ENCODE results near the gene FIZ1.

FIZ1 gene, protein sequence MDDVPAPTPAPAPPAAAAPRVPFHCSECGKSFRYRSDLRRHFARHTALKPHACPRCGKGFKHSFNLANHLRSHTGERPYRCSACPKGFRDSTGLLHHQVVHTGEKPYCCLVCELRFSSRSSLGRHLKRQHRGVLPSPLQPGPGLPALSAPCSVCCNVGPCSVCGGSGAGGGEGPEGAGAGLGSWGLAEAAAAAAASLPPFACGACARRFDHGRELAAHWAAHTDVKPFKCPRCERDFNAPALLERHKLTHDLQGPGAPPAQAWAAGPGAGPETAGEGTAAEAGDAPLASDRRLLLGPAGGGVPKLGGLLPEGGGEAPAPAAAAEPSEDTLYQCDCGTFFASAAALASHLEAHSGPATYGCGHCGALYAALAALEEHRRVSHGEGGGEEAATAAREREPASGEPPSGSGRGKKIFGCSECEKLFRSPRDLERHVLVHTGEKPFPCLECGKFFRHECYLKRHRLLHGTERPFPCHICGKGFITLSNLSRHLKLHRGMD

GRCh38 chr19:55599468-55599841 lies at the start of gene FIZ1:
FIZ1 (minus strand) TSS chr19:55599517; CDS start chr19:55597865, 1,652 bp downstream.
- DNase-seq: peak; percentile 94

DNA sequence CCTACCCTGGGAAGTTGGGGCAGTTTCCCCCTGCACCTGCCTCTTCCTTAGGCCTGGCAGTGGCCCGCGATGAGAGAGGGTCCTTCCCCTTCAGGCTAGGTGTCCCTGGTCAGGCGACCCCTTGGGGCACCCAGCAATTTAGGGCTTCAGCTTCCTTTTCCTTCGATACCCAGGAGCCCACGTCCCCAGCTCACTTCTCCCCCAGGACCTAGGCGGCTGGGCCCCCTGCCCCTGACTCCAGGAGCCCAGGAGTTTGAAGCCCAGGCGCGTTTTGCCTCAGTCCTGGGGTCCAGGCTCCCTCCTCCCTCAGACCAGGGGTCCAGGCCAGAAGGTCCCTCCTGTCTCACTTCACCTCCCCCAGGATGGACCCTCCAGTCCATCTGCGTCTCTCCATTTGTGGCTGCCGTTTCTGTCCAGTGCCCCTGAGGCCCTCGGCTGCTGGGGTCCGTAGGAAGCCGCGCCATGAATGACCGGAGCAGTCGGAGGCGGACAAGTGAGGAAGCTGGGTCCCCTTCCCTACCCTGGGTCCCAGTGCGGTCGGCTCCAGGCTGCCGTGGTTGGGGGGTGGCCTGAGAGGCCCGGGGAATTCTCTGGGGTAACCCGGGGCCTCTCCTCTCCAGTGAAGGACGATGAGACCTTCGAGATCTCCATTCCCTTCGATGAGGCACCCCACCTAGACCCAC lies 49.4 kb upstream of the FIZ1 start:
- DNase-seq: no peak

DNA sequence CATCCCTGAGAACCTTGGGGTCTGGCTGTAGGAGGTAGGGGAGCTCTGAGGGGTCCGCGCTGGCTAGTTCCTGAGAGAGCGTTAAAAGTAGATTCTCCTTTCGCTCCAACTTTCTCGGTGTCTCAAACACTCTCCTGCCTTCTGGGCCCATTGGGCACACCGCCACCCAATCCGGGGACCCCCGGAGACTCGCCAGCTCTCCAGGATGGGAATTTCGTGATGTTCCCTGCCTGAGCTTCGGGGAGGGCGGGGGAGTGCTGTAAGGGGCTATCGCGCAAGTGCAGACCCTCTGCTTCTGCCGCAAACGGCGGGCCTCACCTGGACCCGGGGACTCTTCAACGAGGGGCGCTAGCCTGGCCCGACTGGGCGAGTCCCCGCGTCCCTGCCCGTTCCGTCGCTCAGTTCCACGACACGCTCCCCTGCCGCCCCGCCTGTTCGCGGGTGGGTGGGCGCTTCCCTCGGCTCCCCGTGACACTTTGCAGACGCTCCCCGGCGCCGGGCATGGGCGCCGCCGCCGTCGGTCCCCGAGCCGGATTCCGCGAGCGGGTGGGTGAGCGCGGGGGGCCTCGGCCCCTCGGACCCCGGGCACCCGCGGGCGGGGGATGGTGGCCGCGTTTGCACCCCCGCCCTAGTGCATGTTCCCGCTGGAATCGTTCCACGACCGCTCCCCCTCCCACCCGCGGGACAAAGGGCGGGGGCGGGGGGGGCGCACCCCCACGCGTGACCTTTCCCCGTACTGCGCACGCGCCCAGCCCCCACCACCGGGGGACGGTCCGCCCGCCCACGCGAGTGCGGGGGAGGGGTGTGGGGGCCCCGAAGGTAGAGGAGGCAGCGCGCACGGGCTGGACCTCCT lies 48.6 kb upstream of the FIZ1 start, which contains the start of gene CCDC106:
CCDC106 (plus strand) TSS at position 481 of the 853 bp plus-strand sequence. CDS start 835 bp downstream, outside the sequence.
- DNase-seq: peak; percentile 16

- no peak for DNase-seq
Measured at GRCh38 chr19:55646889-55647731, 47.8 kb upstream of the FIZ1 start.

- no peak for DNase-seq
Measured at GRCh38 chr19:55645512-55645881, 46.2 kb upstream of the FIZ1 start.

DNA sequence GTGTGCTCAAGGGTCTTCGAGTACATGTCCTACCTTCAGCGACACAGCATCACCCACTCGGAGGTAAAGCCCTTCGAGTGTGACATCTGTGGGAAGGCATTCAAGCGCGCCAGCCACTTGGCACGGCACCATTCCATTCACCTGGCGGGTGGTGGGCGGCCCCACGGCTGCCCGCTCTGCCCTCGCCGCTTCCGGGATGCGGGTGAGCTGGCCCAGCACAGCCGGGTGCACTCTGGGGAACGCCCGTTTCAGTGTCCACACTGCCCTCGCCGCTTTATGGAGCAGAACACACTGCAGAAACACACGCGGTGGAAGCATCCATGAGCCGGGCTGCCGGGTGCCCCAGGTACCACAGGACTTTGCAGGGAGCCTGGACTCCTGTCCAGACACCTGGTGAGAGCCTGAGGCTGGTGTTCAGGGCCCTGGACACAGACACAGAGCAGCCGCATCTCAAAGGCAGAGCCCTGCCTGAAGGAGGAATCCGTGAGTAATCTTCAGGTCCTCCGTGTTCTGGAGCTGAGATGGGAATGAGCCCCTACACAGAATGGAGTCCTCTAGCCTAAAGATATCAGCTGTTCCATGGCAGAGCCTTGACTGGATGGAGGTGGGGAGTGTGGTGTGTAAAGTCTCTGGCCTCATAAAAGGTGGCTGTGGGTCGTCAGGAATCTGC lies 45.7 kb upstream of the FIZ1 start:
- DNase-seq: no peak

- no peak for DNase-seq
Measured at GRCh38 chr19:55644191-55644833, 45.0 kb upstream of the FIZ1 start.

DNA sequence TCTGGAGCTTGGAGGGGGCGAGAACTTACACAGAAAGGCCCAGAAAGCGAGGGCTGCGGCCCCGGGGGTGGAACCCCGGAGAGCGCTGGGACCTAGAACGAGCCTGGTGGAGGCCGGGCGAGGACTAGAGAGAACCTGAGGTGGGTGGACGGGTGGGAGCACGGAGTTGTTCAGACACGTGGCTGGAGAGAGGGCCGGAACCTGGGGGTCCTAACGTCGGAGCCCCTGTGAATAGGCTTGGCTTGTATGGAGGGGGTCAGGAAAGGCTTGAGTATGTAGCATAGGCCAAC lies 44.5 kb upstream of the FIZ1 start:
- no peak for DNase-seq

DNA sequence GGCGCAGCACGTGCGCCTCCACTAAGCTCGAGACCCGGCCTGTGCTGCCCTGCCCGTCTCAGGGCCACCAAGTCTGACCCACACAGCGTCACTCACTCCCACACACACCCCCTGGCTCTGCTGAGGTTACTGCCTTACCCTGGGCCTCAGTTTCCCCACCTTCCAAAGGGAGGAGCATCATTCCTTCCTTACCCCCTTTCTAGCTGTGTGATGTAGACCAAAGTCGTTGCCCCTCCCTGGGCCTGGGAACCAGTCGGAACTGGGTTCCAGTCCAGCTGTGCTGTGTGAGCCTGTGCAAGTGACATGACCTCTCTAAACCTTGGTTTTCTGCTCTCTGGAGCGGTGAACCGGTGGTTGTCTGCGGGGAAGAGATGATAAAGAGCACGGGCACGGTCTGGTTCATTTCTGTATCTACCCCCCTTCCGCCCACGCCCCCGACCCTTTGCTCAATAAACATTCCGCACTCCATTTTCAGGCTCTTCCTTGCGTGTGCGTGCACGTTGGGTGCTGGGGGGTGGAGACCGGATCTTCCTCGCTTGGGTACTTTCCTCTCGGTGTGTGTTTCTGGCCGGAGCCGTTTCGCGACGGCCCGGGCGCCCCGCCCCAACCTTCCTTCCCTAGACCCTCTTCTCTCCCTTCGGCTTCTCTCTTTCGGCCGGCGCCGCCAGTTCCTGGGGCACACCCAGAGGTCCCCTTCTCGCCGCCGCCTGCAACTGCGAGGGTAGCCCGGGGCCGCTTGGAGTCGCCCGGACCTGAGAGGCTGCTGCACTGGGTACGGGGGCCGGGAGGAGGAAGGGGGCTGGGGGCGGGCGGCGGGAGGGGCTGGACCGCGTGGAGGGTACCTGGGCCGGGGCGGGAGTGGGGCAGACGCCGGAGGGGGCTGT lies 43.9 kb upstream of the FIZ1 start, which contains the start of gene ZNF581:
ZNF581 (plus strand) TSS at position 647 of the 884 bp plus-strand sequence. CDS start 923 bp downstream, outside the sequence.
- peak; percentile 73 for DNase-seq

GRCh38 chr19:55642153-55643002 lies 43.1 kb upstream of the FIZ1 start:
- no peak for DNase-seq

- peak; percentile 37 for DNase-seq
Measured at GRCh38 chr19:55641426-55642152, 42.3 kb upstream of the FIZ1 start.

- DNase-seq: peak; percentile 35
Measured at GRCh38 chr19:55640577-55641425, 41.5 kb upstream of the FIZ1 start, which contains the start of gene ZNF580. ZNF580 (plus strand) TSS chr19:55641002; CDS start chr19:55642509, 1,507 bp downstream.

- DNase-seq: no peak
Measured at GRCh38 chr19:55640043-55640576, 40.8 kb upstream of the FIZ1 start.

GRCh38 chr19:55638864-55639359 lies 39.6 kb upstream of the FIZ1 start:
- no peak for DNase-seq

GRCh38 chr19:55637534-55637933 lies 38.2 kb upstream of the FIZ1 start:
- DNase-seq: no peak

GRCh38 chr19:55636723-55637122 lies 37.4 kb upstream of the FIZ1 start:
- DNase-seq: no peak
